ENCODE results near the gene TP73. TPM values are rescaled to one million over a fixed set of nuclear protein-coding genes. Genes with fewer than 3 reads are reported as not detected.

TP73 gene
- total RNA-seq, 2 donors from 2014 or later = 0.29 to 0.42 TPM

DNA sequence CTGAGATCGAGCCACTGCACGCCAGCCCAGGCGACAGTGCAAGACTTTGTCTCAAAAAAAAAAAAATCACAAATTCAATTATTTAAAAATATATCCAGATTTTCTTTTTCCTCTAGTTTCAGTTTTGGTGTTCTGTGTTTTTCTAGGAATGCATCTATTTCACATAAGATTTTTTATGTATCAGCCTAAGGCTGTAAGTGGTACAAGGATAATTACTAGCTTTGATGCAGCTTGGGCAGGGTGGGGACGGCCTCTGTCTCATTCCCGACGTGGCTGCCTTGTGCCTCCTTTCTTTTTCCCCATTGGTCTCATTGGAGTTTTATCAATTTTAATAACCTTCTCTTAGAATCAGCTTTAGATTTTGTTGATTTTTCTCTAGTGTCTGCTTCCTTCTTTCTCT, 106.8 kb downstream of the TP73 start:
- no peak for DNase-seq
- Histone ChIP-seq H3K4me1 (no peaks in the 10 kb centered on the region), H3K9me3 (no peaks in the 10 kb centered on the region), H3K36me3 (no peaks in the 10 kb centered on the region), H3K4me3 (no peak overlapping the region), H3K27ac (no peak overlapping the region), H3K9ac (ENCODE audit: low read depth in 2 of 2, low read length in 2 of 2) (no peak overlapping the region), H3K27me3 (no peaks in the 10 kb centered on the region)
- TF ChIP-seq, protein P1, sequence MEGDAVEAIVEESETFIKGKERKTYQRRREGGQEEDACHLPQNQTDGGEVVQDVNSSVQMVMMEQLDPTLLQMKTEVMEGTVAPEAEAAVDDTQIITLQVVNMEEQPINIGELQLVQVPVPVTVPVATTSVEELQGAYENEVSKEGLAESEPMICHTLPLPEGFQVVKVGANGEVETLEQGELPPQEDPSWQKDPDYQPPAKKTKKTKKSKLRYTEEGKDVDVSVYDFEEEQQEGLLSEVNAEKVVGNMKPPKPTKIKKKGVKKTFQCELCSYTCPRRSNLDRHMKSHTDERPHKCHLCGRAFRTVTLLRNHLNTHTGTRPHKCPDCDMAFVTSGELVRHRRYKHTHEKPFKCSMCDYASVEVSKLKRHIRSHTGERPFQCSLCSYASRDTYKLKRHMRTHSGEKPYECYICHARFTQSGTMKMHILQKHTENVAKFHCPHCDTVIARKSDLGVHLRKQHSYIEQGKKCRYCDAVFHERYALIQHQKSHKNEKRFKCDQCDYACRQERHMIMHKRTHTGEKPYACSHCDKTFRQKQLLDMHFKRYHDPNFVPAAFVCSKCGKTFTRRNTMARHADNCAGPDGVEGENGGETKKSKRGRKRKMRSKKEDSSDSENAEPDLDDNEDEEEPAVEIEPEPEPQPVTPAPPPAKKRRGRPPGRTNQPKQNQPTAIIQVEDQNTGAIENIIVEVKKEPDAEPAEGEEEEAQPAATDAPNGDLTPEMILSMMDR (IDR thresholded peaks at IDR 0.05) = no peak
- intact Hi-C loops (cut with DNase I) = no loop called here

DNA sequence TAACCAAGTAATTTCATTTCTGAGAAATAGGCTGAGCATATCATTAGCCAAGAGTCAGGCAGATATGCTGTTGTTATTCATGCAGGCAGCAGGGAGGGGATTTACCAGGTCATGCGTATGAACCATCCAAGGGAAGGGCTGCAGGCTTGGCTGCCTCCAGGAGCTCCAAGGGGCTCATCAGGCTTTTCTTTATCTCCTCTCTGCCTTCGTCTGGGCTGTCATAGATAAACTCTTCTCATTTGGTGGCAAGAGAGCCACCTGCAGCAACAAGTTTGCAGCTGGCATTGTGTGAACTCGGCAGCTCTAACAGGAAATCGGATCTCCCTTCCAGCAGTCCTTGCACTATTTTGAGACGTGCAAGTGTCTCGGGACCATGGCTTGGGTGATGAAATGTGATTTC, 107.5 kb downstream of the TP73 start:
- no peak overlapping the region for H3K27ac ChIP-seq
- no peak overlapping the region for H3K4me3 ChIP-seq
- TF ChIP-seq, protein P1 (IDR thresholded peaks at IDR 0.05) = no peak
- DNase-seq = no peak
- H3K4me1 ChIP-seq = no peaks in the 10 kb centered on the region
- intact Hi-C loops (cut with DNase I) = no loop called here
- no peak overlapping the region for H3K9ac ChIP-seq (ENCODE audit: low read depth in 2 of 2, low read length in 2 of 2)
- no peaks in the 10 kb centered on the region for H3K36me3 ChIP-seq
- no peaks in the 10 kb centered on the region for H3K27me3 ChIP-seq
- H3K9me3 ChIP-seq = no peaks in the 10 kb centered on the region

DNA sequence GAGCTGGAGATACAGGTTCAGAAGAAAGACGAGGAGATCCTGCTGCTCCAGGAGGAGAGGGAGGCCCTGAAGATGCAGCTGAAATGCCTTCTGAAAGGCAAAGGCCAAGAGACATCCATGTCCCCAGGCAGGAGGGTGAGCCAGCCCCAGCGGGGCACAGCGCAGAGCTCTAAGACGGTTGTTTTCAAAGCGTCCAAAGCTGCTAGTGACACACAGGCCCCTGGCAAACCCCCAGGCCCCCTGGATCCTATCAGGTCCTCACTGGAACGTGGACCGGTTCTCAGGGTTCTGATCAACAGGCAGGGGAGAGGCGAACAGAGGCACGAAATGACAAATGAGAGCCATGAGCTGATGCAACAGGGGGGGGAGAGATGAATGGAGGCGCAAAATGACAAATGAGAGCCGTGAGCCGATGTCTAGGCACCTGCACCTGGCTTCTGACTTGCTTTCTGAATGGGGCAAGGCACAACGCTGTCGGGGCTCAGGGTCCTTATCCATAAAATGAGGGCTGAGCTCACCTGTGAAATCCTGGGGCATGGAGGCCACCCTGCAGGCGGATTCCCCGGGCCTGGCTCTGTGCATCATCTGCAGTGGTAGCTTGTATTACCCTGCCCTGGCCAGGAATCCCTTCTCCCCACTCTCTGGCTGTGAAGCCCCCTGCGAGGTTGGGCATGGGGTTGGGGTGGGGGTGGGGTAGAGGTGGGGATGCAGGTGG, 109.1 kb downstream of the TP73 start:
- Histone ChIP-seq H3K27ac (no peak overlapping the region), H3K4me1 (no peaks in the 10 kb centered on the region), H3K4me3 (no peak overlapping the region), H3K36me3 (no peaks in the 10 kb centered on the region), H3K27me3 (no peaks in the 10 kb centered on the region), H3K9me3 (no peaks in the 10 kb centered on the region), H3K9ac (ENCODE audit: low read depth in 2 of 2, low read length in 2 of 2) (no peak overlapping the region)
- DNase-seq = no peak
- TF ChIP-seq, protein P1 (IDR thresholded peaks at IDR 0.05) = no peak
- intact Hi-C loops (cut with DNase I) = no loop called here

DNA sequence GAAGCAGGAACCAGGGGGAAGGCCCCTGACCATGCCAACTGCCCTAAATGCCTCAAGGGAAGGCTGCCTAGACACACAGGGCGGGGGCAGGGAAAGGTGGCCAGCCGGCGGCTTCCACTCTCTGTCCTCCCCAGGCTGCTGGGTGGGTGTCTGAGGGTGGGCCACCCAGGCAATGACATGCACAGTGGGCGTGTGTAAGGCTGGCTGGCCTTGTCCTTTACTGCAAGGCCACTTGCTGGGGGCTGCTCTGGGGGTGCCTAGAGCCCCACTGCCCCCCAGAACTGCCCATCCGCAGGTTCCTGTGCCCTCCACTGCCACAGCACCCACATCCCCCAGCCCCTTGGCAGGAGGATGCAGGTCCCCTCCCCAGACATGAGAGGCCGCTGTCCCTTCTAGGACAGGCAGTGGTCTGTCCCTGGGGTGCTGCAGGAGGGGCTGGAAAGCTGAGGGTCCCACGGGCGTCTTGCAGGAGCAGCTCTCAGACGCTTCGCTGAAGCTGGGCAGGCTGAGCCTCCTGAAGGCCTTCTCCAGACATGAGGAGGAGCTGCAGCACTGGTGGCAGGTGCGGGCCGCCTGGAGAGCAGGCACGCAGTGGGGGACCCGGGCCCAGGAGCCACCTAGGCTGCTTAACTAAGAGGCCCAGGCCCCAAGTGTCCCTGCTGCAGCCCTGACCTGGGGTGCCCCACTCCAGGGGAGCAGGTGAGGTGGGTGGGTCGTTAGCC, 110.0 kb downstream of the TP73 start:
- no peaks in the 10 kb centered on the region for H3K27me3 ChIP-seq
- no peak overlapping the region for H3K9ac ChIP-seq (ENCODE audit: low read depth in 2 of 2, low read length in 2 of 2)
- intact Hi-C loops (cut with DNase I) = no loop called here

DNA sequence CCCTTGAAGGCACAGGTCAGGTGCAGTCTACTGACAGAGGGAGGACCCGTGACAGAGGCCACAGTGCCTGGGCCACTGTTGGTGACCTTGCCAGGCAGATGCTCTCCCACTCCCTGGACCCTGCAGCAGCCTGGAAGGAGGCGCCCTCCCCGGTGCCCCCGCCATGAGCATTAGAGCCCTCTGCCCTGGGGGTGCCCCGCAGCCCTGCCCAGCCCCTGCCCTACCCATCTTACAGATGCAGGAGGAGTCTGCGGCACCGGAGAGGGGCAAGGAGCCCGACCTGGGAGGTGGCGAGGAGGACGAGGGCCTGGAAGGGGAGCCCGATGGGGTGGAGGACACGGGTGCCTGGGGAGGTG, 110.5 kb downstream of the TP73 start:
- TF ChIP-seq, protein P1 (IDR thresholded peaks at IDR 0.05) = no peak
- H3K9ac ChIP-seq (ENCODE audit: low read depth in 2 of 2, low read length in 2 of 2) = no peak overlapping the region
- no peaks in the 10 kb centered on the region for H3K27me3 ChIP-seq
- H3K4me1 ChIP-seq = no peaks in the 10 kb centered on the region
- H3K4me3 ChIP-seq = no peak overlapping the region
- intact Hi-C loops (cut with DNase I) = no loop called here
- H3K9me3 ChIP-seq = no peaks in the 10 kb centered on the region
- DNase-seq = no peak
- no peaks in the 10 kb centered on the region for H3K36me3 ChIP-seq
- H3K27ac ChIP-seq = no peak overlapping the region

More for the DNA sequence above, 110.0 kb downstream of the TP73 start:
- Histone ChIP-seq H3K4me3 (no peak overlapping the region), H3K27ac (no peak overlapping the region), H3K36me3 (no peaks in the 10 kb centered on the region), H3K4me1 (no peaks in the 10 kb centered on the region), H3K9me3 (no peaks in the 10 kb centered on the region)
- TF ChIP-seq, protein P1 (IDR thresholded peaks at IDR 0.05) = no peak
- no peak for DNase-seq

Measured in colonic mucosa (tissue), 4 donors.